GM18499 (cell line): Measurements from ENCODE around the gene SEMA5A.

Experiments used
- ATAC-seq: cut with Tn5 transposase; IDR thresholded peaks from one replicate; pipeline ENCODE4 v1.9.1; 2021; ENCODE audit warnings: moderate number of reproducible peaks; ENCODE audit not compliant: insufficient read depth, unreplicated experiment

SEMA5A gene

DNA sequence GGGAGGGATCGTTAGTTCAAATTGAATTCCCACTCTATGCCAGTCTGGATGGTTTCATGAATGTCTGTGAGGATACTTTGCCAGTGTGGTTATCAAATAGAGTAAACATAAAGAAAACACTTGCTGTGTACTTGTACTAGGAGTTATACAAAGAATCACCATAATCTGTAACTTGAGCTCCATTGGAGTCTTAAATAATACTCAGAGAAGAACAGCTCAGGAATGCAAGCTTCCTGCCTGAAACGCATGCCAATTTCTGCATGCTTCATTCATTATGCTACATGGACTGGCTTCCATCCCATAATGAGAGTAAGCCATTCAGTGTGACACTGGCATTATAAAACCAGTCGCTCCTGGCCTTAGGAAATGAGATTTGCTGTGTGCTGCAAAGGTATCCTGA lies 351.4 kb downstream of the SEMA5A start:
- ATAC-seq, result no peak

DNA sequence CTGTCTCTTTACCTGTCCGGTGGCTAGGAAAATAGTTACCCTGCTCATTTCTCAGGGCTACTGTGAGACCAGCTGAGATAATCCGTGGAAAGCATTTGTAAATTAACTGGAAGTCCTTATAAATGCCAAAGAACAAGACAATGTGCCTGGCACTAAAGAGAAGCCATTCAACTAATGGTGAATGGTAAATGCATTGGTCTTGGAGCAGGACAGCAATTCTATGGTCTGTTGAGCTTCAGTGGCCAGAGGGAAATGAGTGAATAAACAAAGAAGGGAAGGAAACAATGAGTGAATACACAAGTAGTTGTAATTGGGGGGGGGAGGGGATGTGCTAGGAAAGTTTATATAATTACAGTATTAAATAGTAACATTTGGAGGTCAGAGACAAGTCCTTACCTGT lies 353.6 kb downstream of the SEMA5A start:
- no peak for ATAC-seq

DNA sequence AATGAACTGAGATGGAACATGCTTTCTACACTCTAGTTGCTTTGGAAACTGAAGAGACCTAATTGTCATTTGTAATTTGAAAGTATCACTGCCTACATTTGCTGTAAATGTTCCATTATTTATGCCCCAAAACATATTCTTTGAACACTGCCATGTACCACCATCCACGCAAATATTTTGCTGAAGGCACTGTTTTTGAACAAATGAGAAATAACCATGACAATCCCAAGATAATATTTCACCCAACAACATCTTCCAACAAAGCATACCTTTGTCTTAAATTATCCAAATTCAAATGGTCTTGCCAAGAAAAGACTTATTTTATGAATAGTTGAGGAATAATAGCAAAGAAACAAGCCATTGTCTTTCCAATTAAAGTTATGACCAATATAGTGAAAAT lies 356.2 kb downstream of the SEMA5A start:
- ATAC-seq, result no peak

DNA sequence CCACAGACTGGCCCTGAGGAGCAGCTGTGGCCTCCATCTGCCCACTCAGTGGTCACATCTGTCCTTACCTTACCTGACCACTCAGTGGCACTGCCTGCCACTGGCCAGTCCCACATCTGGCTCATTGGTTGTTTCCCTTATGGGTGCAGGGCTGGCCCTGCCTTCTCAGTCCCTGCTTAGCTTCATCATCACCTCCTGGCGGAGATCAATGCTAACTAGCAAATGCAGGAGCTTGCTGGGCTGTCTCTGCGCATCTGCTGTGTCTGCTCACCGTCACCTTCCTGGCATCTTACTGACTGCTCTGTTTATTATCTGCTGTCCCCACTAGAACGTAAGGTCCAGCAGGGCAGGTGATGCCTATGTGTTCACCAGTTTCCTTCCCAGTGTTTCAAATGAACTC lies 356.9 kb downstream of the SEMA5A start:
- no peak for ATAC-seq

DNA sequence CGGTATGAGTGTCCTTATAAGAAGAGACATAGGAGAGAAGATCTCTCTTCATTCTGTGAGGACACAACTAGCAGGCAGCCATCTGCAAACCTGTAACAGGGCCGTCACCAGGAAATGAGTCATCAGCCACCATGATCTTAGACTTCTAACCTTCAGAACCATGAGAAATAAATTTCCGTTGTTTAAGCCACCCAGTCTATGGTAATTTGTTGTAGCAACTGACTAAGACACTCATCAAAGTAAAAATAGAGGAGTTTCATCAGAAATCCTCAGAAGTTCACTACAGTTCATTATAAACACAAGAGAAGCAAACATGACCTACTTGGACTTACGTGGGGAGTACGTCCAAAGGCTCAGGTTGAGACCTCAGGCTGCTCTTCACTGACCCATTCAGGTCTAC lies 357.7 kb downstream of the SEMA5A start:
- ATAC-seq, result no peak

DNA sequence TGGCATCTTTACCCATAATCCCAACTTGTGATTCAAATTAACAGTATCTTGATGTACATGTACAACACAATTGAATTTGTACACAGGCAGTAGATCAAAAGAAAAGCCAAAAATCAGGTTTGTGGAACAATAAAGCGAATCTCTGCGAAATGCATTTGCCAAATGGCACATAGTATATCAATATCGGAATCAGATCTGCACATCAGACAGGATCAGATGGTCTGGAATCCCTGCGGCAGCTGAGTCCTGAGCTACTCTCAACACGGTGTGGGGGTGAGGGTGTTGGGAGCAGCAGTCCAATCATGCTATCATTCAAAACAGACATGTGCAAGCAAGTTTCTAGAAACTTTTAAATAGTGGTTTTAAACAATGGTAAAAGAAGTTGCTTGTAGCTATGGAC lies 358.3 kb downstream of the SEMA5A start:
- ATAC-seq, result no peak

DNA sequence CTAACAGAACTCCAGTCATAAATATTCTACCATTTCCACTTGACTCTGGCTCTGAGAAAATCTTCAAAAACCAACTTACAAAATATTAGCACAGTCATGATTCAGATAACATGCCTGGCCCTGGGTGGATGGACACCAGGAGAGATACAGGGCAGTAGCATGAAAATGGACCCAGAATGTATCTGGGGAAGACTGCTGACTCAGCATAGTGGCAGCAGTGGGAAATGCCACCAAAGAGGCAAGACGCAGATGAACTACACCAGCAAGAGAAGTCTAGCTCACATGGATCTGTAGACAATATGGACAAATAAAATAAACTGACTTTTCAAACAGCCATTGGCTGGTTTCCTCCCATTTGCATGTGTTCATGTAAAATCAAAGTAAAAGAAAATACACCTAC lies 359.8 kb downstream of the SEMA5A start:
- ATAC-seq, result no peak

DNA sequence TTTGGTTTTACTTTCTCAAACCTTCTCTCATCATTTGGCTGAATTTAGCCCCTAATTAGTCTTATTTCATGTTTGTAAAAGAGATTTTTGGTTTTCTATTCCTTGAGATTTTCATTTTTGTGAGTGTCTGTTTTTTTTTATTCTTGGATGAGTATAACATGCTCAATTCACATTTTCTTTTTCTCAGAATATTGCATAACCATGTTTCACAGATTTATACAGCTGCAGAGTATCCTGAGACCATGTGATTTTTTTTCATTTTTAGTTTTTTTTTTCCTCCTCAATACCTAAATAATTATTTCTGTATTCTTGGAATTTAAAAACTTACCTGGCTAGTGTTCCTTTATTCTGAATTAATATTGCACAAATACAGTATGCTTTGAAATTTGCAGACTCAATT lies 361.9 kb downstream of the SEMA5A start:
- ATAC-seq, result no peak

DNA sequence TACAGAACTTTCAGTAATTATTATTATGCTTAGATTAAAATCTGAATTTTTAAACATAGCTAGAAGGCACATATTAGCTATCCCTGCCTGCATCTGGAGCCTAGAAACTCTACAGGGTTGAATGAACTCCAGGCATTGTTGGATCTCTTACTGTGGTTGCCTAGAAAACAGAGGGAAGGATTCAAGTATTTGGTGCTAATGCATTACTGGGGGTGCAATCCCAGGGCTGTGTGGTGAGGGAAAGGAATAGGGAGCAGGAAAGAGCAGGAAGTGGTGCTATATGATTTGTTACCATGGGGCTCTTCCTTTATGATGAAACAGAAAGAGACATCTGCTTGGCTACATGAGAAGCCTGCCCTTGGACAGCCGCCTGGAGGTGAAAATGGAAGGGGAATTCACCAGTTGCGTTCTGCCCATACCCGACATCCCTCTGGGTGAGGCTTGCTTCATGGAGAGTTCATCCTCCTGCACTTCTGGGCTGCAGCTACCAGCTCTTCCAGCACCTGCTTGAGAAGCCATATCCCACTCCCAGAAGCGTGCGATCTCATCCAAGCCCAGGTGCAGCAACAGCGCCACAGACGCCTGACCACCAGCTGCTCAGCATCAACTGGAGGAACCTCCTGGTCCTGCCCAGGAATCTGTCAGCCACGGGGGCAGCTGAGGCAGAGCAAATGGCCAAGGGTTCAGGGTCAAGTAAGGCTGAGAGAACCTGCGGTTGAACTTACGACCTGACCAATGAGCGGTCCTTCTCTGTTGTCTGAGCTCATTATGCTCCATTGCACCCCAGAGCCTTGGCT lies 362.8 kb downstream of the SEMA5A start:
- ATAC-seq, result no peak

DNA sequence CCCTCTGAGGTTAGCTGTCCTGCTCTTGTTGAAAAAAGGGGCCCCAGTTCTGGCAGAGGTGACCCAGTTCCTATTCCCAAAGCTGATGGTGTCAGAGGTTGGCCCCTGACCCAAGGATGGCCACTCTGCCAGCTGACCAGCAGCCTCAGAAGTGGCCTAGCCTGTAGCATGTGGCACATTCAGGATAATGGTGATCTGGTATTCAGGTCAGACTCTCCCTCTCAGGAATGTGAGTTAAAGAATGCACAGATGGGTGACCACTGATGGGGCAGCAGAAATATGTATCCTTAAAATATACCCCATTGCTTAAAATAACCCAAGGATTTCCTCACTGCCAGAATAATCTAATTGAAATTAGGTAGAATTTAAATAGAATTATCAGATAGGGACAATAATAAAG lies 369.2 kb downstream of the SEMA5A start:
- ATAC-seq, result no peak

DNA sequence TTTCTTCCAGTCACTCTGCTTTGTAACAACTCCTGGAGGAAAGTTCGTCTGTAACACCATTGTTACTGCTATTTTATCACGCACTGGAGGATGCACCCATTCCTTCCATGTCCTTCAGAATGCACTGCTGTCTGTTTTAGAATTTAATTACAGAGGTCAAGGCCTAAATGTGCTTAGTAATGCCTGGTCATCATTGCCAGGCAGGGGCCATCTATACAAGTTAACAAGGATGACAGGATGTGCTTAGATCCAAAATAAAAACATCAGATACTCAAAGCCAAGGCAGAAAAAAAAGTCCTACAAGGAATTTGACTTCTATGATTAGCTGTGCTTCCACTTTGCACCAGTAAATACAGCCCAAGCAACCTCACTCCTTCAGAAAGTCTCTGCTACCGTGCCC lies 371.4 kb downstream of the SEMA5A start:
- no peak for ATAC-seq

DNA sequence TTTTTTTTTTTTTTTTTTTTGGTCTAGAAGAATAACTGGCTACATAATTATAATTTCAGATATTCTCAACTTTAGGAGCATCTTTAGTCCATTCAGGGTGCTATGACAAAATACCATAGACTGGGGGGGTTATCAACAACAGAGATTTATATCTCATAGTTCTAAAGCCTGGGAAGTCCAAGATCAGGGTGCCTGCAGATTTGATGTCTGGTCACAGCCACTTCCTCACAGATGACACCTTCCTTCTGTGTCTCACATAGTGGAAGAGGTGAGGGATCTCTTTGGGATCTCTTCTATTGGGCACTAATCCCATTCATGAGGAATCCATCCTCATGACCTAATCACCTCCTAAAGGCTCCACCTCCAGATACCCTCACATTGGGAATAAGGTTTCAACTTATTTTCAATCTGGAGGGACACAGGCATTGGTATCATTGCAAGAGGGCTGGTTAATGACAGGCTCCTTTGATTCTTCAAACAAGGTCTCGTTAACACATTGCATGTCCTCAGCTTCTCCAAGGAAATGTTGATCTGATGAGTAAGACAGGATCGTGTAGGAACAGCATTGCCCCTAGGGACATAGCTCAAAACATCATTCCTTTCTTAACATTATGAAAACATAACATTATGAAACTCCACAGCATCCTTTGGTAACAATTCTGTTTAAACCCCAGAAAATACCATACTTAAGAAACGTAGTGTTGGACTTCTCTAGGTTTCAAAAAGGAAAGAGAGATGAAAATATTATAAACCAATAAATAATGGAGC lies 372.4 kb downstream of the SEMA5A start:
- no peak for ATAC-seq

DNA sequence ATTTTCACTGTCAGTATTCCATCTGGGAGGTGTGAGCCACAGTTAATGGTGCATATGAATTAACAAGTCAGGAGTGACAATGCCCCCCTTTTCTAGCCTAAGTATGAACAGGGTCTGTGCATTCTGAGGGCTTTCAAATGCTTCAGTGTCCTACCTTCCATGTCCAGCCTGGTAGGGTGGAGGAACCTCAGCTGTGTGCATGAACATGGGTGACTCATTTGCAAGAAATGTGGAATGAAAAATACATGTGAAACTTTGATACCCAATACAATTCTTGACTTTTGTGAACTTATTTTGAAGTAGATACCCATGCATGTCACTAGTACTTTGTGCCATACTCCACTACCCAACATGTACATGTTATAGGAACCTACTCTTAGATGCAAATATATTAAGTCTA lies 375.8 kb downstream of the SEMA5A start:
- ATAC-seq, result no peak

DNA sequence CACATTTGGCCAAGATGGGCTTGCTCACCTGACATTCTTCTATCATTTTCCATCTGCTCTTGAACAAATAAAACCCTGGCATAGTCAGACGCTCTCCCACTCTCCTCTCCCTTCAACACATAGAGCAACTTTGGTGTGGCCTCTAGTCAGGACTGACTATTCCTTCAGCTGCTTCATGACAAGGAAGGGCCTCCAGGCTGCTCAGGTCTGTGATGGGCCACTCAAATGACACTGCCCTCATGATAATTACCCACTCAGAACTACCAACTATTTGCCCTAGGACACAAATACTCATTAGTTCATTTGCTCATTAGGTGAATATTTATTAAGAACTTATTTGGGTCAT lies 376.3 kb downstream of the SEMA5A start:
- ATAC-seq, result no peak

DNA sequence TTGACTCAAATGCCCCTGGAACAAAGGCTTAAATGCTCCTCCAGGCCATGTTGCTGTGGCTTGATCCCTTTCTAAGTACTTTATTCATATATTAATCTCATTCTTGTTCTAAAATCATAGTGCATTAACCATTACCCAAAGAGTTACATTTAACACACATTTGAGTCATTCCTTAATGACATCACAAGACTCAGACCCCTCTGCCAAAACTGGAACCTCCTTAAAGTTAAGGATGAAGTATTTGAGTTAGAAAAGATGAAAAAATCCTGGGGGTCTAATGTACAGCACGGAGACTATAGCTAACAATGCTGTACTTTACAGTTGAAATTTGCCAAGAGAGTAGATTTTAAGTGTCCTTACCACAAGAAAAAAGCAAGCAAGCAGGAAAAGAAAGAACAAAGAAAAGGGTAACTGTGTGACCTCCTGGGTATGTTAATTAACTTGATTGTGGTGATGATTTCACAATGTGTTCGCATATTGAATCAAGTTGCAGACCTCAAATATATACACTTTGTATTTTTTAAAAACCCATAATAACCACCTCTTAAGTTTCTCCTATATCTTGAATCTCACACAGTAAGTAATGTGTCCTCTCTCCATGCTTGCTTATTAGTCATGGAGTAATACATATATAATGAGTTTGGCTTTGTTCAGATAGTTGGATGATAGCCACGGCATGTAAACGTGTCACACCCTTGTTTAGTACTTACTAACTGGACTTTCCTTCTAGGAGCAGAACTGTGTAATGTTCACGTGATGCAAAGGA lies 376.9 kb downstream of the SEMA5A start:
- ATAC-seq, result no peak

DNA sequence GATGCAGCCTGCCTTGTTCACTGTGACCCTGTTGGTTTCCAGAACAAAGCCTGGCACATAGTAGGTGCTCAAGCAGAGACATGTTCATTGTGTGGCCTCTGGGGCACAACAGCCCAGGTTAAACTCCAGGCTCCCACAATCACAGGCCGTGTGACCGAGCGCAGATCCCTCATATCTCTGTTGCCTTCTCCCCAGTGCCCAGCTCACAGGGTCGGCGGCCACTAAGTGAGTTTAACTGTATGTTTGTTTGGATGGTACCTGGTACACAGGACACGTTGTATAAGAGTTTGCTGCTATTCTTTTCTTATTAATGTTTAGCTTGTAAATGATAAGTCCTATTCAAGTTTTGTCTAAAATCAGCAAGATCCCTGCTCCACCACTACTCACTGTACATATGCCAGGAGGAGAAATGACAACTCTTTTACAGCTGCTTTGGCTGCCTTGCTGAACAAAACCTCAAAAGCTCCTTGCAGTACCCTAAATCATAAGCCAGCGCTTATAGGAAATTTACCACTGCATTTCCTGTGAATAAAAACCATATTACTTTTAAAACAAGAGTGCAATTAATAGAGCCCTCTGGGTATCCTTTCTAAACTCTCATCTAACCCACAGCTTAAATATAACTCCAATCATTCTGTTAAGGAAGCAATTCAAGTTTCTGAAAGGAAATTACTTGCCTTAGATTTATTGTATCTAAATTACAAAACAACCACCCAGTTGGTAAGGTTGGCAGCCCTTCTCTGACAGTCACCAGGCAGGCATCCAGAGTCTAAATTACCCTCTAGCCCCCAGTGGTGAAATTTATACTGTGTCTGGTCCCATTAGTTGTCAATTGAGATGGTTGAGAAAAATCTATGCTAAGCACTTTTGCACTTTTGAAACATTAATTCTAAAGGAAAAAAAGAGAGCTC lies 379.4 kb downstream of the SEMA5A start:
- ATAC-seq, result no peak

DNA sequence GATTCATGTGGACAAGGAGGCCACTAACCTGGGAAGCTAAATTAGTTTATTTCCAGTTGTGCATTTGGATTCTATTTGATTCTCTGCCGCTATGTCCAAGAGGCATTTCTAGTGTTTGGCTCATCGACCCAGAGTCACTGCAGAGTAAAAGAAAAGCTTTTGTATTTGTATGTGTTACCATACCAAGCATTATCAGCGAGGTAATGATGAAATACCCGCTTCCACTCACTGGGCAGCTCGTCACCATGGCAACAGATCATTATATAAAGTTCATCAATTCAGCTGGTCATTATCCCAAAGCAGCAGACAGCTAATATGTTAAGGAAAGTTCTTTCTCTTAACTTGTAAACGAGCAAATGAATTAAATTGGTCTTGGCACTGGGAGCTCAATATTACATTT lies 380.3 kb downstream of the SEMA5A start:
- ATAC-seq, result no peak

DNA sequence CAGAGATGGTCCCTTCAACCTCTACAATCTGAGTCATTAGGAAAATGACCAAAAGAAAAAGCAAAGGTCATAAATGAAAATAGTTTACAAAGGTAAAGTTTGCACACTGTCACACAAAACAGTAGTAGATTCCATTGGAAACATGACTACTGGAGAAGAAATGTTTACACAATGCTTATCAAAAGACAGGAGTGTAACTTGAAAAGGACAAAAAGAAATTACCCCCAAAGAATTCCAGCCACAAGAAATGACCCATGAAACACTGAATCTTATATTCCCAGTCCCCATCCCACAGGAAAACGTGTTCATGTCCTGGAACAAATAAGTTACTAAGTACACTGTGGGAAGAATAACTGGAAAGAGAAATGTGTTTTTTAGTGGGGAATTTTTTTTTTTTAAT lies 385.1 kb downstream of the SEMA5A start:
- ATAC-seq, result no peak

DNA sequence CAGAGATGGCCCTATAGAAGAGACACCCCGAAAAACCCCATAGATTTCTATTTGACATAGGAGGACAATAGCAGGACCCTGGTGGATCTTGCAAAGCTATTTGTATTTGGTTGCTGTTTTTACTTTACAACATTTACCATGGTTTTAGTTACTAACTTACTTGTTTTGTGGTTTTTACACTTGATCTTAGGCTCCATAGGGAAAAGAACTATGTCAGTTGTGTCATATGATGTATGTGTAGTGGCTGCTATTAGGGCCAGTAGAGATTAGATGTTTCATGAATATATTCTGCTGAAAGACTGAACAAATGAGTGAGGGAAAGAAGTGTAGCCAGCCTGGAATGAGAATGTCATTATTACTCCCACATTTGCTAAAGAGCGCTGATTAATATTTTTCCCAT lies 388.1 kb downstream of the SEMA5A start:
- no peak for ATAC-seq

DNA sequence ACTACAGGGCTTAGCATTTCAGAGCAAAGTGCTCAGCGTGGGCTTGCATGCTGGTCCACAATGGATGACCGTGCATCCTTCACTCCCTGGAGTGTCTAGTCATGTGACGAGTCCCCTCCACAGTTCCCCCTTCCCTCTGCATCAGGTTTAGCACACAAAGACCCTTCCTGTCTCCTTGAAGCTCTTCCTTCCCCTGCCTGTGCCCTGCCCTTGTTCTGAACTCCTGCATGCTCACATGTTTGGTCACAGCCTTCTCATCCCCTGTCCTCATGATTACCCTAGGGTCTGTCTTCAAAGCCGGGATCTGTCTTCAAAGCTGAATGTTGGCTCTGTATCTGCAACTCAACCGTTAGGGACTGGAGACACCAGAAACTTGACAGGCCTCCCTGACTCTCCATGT lies 388.9 kb downstream of the SEMA5A start:
- ATAC-seq, result no peak
